Spleen (tissue), 7 donors: ENCODE measurements around the gene NAGK.

Experiments used
- CTCF ChIP-seq, 11 experiments: fragments of 200-600 bp in 7 of 11; fragments of 450-650 bp in 4 of 11; sonication (generic) in 4 of 11; IDR thresholded peaks in 8 of 11; conservative IDR thresholded peaks in 3 of 11; 1 replicate in 7 of 11; 2 replicates in 4 of 11; pipeline versions ENCODE4 v1.4.0 to v1.8.0; 2016 to 2021; ENCODE audit warnings: antibody characterized with exemption in 11 of 11, inconsistent platforms in 4 of 11, mild to moderate bottlenecking in 1 of 11
- POLR2A ChIP-seq, 3 donors: fragments of 450-650 bp; IDR thresholded peaks; one replicate each; pipeline ENCODE4 v1.5.1; 2017; ENCODE audit warnings: antibody characterized with exemption in 3 of 3, mild to moderate bottlenecking in 1 of 3
- donor health status: DM: no; HTN: no; CAD: no; lungs with moderate emphysema.
- donor health status: DM: no; HTN: no; CAD: no.
- donor health status: DM: no; HTN: no; CAD: no.

- TF ChIP-seq CTCF (IDR thresholded peaks at IDR 0.05 in 8 of 11, conservative IDR thresholded peaks at IDR 0.05 in 3 of 11), result no peak
- TF ChIP-seq POLR2A (IDR thresholded peaks at IDR 0.05), result no peak
Measured at GRCh38 chr2:71063216-71063615, 5.2 kb upstream of the NAGK start.
